ENCODE measurements around the gene TENT4A. TPM values are rescaled to one million over a fixed set of nuclear protein-coding genes. Genes with fewer than 3 reads are reported as not detected.

Gene TENT4A
- total RNA-seq, 1 donor from 2014 or later: 45.7 TPM

GRCh38 chr5:6748142-6748541 is 34.9 kb downstream of the TENT4A start:
- Mint-ChIP-seq H3K27ac (no peak overlapping the region), H3K36me3 (peaks cover 27% of the 10 kb centered on the region), H3K9me3 (no peaks in the 10 kb centered on the region), H3K4me1 (no peaks in the 10 kb centered on the region), H3K27me3 (ENCODE audit: low read depth) (no peaks in the 10 kb centered on the region), H3K4me3 (no peak overlapping the region)
- TF ChIP-seq CTCF (IDR thresholded peaks at IDR 0.05; ENCODE audit: unreplicated experiment): no peak
- DNase-seq (ENCODE audit: low spot score in 2 of 2, unreplicated experiment in 2 of 2): no peak

GRCh38 chr5:6749026-6749716 is 35.9 kb downstream of the TENT4A start:
- no peaks in the 10 kb centered on the region for H3K27me3 Mint-ChIP-seq (ENCODE audit: low read depth)
- peaks cover 32% of the 10 kb centered on the region for H3K36me3 Mint-ChIP-seq

GRCh38 chr5:6750142-6750840 is 37.1 kb downstream of the TENT4A start:
- Mint-ChIP-seq H3K4me1 (no peaks in the 10 kb centered on the region), H3K9me3 (no peaks in the 10 kb centered on the region), H3K36me3 (peaks cover 39% of the 10 kb centered on the region), H3K27ac (no peak overlapping the region), H3K4me3 (no peak overlapping the region), H3K27me3 (ENCODE audit: low read depth) (no peaks in the 10 kb centered on the region)
- DNase-seq (ENCODE audit: low spot score in 2 of 2, unreplicated experiment in 2 of 2): no peak
- no peak for TF ChIP-seq CTCF (IDR thresholded peaks at IDR 0.05; ENCODE audit: unreplicated experiment)

More at GRCh38 chr5:6749026-6749716, 35.9 kb downstream of the TENT4A start:
- no peak for DNase-seq (ENCODE audit: low spot score in 2 of 2, unreplicated experiment in 2 of 2)
- TF ChIP-seq CTCF (IDR thresholded peaks at IDR 0.05; ENCODE audit: unreplicated experiment): no peak
- no peak overlapping the region for H3K27ac Mint-ChIP-seq
- no peaks in the 10 kb centered on the region for H3K4me1 Mint-ChIP-seq
- no peaks in the 10 kb centered on the region for H3K9me3 Mint-ChIP-seq
- H3K4me3 Mint-ChIP-seq: no peak overlapping the region

- Mint-ChIP-seq H3K4me3 (no peak overlapping the region), H3K36me3 (peaks cover 42% of the 10 kb centered on the region), H3K27ac (no peak overlapping the region), H3K4me1 (no peaks in the 10 kb centered on the region), H3K9me3 (no peaks in the 10 kb centered on the region), H3K27me3 (ENCODE audit: low read depth) (no peaks in the 10 kb centered on the region)
- DNase-seq (ENCODE audit: low spot score in 2 of 2, unreplicated experiment in 2 of 2): no peak
- TF ChIP-seq CTCF (IDR thresholded peaks at IDR 0.05; ENCODE audit: unreplicated experiment): no peak
Measured at GRCh38 chr5:6750951-6751685, 37.9 kb downstream of the TENT4A start.

- Mint-ChIP-seq H3K36me3 (peaks cover 46% of the 10 kb centered on the region), H3K27me3 (ENCODE audit: low read depth) (no peaks in the 10 kb centered on the region), H3K4me1 (no peaks in the 10 kb centered on the region), H3K27ac (no peak overlapping the region), H3K4me3 (no peak overlapping the region), H3K9me3 (no peaks in the 10 kb centered on the region)
- DNase-seq (ENCODE audit: low spot score in 2 of 2, unreplicated experiment in 2 of 2): no peak
- TF ChIP-seq CTCF (IDR thresholded peaks at IDR 0.05; ENCODE audit: unreplicated experiment): no peak
Measured at GRCh38 chr5:6752236-6752635, 39.0 kb downstream of the TENT4A start.

Measured in mesothelial cell of epicardium (in vitro differentiated cells).